Sigmoid colon (tissue), 7 donors: ENCODE measurements around the gene CNPY4. TPM values are rescaled to one million over a fixed set of nuclear protein-coding genes. Genes with fewer than 3 reads are reported as not detected.

ENCODE experiments used
- DNase-seq: peaks from one replicate; pipeline ENCODE4 v3.0.0-alpha.2; 2019
- H3K27ac ChIP-seq, 4 donors: fragments of 200-600 bp; sonication (generic); one replicate each; pipeline ENCODE4 v1.5.1; 2016 to 2019; ENCODE audit warnings: mild to moderate bottlenecking in 1 of 4
- H3K27me3 ChIP-seq, 3 donors: fragments of 200-600 bp; sonication (generic); one replicate each; pipeline ENCODE4 v1.5.1; 2019; ENCODE audit warnings: mild to moderate bottlenecking in 1 of 3
- H3K36me3 ChIP-seq, 4 donors: fragments of 200-600 bp; sonication (generic); one replicate each; pipeline ENCODE4 v1.5.1; 2016 to 2019
- H3K4me1 ChIP-seq, 4 donors: fragments of 200-600 bp; sonication (generic); one replicate each; pipeline ENCODE4 v1.5.1; 2017 to 2019
- H3K4me3 ChIP-seq, 4 donors: fragments of 200-600 bp; sonication (generic); one replicate each; pipeline ENCODE4 v1.5.1; 2017 to 2019; ENCODE audit warnings: mild to moderate bottlenecking in 2 of 4, moderate library complexity in 1 of 4
- H3K9me3 ChIP-seq, 4 donors: fragments of 200-600 bp in 3 of 4; sonication (generic) in 3 of 4; one replicate each; pipeline versions ENCODE4 v1.5.1 to v1.6.1; 2013 to 2019
- EP300 ChIP-seq, 4 donors: sonication (generic); formaldehyde crosslinking; IDR thresholded peaks; one replicate each; pipeline ENCODE4 v1.6.1; 2017; ENCODE audit warnings: antibody characterized with exemption in 4 of 4
- POLR2A ChIP-seq, 2 donors: fragments of 450-650 bp; IDR thresholded peaks; one replicate each; pipeline ENCODE4 v1.6.1; 2016; ENCODE audit warnings: antibody characterized with exemption in 2 of 2, mild to moderate bottlenecking in 2 of 2, moderate library complexity in 2 of 2
- POLR2AphosphoS5 ChIP-seq, 4 donors: sonication (generic); formaldehyde crosslinking; IDR thresholded peaks; one replicate each; pipeline ENCODE4 v1.6.1; 2017; ENCODE audit warnings: antibody characterized with exemption in 4 of 4
- WGBS, 2 donors: extraction: QIAGEN DNeasy Blood & Tissue Kit; methylation state at CpG; one replicate each; pipeline ENCODE4 v1.1.7; 2013; 5-methylcytosine and 5-hydroxymethylcytosine counted together
- intact Hi-C: fragments of 100-400 bp; cut with DNase I; formaldehyde crosslinking; loops from one replicate; pipeline ENCODE4 v1.15.1; 2023
- polyA plus RNA-seq, 3 donors: library from polyadenylated mRNA; stranded (reverse); fragments of 200-250 nt; gene quantifications; one replicate each; pipeline ENCODE4 v1.2.3, GENCODE V29; 2013
- total RNA-seq, 4 donors: library from RNA; depleted of rRNA; stranded (reverse); fragments of >200 nt; gene quantifications; one replicate each; pipeline ENCODE4 v1.1.0, GENCODE V29; 2016
- TF ChIP-seq, protein P1 (sequence below), 4 experiments: fragments of 450-650 bp in 3 of 4; fragments of 200-600 bp in 1 of 4; IDR thresholded peaks; one replicate each; pipeline ENCODE4 v1.5.1; 2016 to 2019; ENCODE audit warnings: antibody characterized with exemption in 4 of 4, mild to moderate bottlenecking in 3 of 4, moderate library complexity in 2 of 4
- donor health status: healthy with polysubstance abuse.
- donor health status: Bipolar disorder and iron deficiency.
- donor health status: healthy.

CNPY4 gene
- total and polyA plus RNA-seq, 7 donors, result 4.4 to 26.6 (median 14.2) TPM

GRCh38 chr7:100080907-100081534 lies 38.4 kb upstream of the CNPY4 start:
- peak overlapping the region; percentile 85 to 96 (median 89) for H3K4me3 ChIP-seq
- peaks cover 9 to 37% (median 18%) of the 10 kb centered on the region in 4 donors for H3K36me3 ChIP-seq
- no peaks in the 10 kb centered on the region for H3K27me3 ChIP-seq
- TF ChIP-seq POLR2AphosphoS5 (IDR thresholded peaks at IDR 0.05) (no peak), POLR2A (IDR thresholded peaks at IDR 0.05) (no peak), EP300 (IDR thresholded peaks at IDR 0.05) (no peak)
- TF ChIP-seq, protein P1, sequence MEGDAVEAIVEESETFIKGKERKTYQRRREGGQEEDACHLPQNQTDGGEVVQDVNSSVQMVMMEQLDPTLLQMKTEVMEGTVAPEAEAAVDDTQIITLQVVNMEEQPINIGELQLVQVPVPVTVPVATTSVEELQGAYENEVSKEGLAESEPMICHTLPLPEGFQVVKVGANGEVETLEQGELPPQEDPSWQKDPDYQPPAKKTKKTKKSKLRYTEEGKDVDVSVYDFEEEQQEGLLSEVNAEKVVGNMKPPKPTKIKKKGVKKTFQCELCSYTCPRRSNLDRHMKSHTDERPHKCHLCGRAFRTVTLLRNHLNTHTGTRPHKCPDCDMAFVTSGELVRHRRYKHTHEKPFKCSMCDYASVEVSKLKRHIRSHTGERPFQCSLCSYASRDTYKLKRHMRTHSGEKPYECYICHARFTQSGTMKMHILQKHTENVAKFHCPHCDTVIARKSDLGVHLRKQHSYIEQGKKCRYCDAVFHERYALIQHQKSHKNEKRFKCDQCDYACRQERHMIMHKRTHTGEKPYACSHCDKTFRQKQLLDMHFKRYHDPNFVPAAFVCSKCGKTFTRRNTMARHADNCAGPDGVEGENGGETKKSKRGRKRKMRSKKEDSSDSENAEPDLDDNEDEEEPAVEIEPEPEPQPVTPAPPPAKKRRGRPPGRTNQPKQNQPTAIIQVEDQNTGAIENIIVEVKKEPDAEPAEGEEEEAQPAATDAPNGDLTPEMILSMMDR (IDR thresholded peaks at IDR 0.05), result no peak
- no peak for DNase-seq
- H3K9me3 ChIP-seq, result no peaks in the 10 kb centered on the region
- intact Hi-C loops, result loop anchor here (1.0 to 10.0 kb wide), 5 partner anchors 14 to 166 kb away; partner anchors contain the start of genes TRIM4, ZKSCAN1 and ZSCAN21
- WGBS, 2 donors, result 1% methylated on average over 34 of the region's 34 CpGs
- peaks cover 0 to 49% (median 42%) of the 10 kb centered on the region in 4 donors for H3K4me1 ChIP-seq
- peak overlapping the region; percentile 88 to 89 (median 89) for H3K27ac ChIP-seq

DNA sequence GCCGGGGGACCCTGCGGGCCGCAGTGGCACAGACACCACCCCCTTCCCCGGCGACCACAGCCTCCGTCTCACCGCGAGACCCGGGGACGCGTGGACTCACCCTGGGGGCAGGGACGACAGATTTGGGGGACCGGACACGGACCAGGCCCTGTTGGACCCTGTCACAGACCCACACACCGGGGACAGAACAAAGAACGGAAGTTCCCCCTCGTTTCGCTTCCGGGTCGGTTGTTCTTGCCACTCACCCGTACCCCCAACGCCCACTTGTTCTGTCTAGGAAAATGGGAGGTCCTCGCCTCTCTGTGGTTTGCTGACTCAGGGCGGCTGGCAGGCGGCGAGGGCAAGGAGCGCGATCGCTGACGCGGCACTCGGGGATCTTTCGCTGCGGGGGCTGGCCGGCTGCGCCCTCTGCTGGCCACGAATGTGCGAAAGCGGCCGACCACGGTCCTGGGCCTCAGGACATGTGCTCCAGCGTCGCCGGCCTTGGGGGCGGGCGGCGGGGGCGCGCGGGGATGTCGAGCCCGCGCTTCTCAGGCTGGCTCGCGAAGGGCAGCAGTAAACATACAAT lies 37.8 kb upstream of the CNPY4 start, which contains the start of gene ZNF3:
Gene ZNF3 (minus strand): TSS at position 189 of the 568 bp plus-strand sequence. CDS start 4,366 bp downstream, outside the sequence.
- peaks cover 0 to 55% (median 48%) of the 10 kb centered on the region in 4 donors for H3K4me1 ChIP-seq
- no peaks in the 10 kb centered on the region for H3K27me3 ChIP-seq
- peak within 1 kb of the TSS; percentile 88 to 89 (median 89) for H3K27ac ChIP-seq
- peak; percentile 66 to 95 (median 89) for TF ChIP-seq POLR2AphosphoS5 (IDR thresholded peaks at IDR 0.05)
- TF ChIP-seq EP300 (IDR thresholded peaks at IDR 0.05), result peak in 2 of 4 donors; percentile 46 to 62
- TF ChIP-seq POLR2A (IDR thresholded peaks at IDR 0.05), result peak; percentile 57 to 70
- TF ChIP-seq, protein P1 (IDR thresholded peaks at IDR 0.05), result peak; percentile 80 to 93 (median 91)
- peaks cover 3 to 31% (median 12%) of the 10 kb centered on the region in 4 donors for H3K36me3 ChIP-seq
- intact Hi-C loops, result loop anchor here (1.0 to 10.0 kb wide), 5 partner anchors 15 to 167 kb away; partner anchors contain the start of genes TRIM4, ZKSCAN1 and ZSCAN21
- no peaks in the 10 kb centered on the region for H3K9me3 ChIP-seq
- WGBS, 2 donors, result 0 to 1% methylated on average over 55 of the region's 55 CpGs
- DNase-seq, result peak; percentile 99
- H3K4me3 ChIP-seq, result peak within 1 kb of the TSS; percentile 85 to 96 (median 89)

GRCh38 chr7:100082978-100083377 lies 36.5 kb upstream of the CNPY4 start:
- Histone ChIP-seq H3K4me3 (no peak overlapping the region), H3K27ac (peak overlapping the region; percentile 88 to 89 (median 89)), H3K4me1 (peaks cover 0 to 66% (median 58%) of the 10 kb centered on the region in 4 donors), H3K36me3 (peaks cover 0 to 17% (median 4%) of the 10 kb centered on the region in 4 donors), H3K27me3 (no peaks in the 10 kb centered on the region), H3K9me3 (no peaks in the 10 kb centered on the region)
- intact Hi-C loops, result loop anchor here (10.0 kb wide), 1 partner anchor 168 kb away; the partner anchor contains the start of gene TRIM4
- TF ChIP-seq POLR2AphosphoS5 (IDR thresholded peaks at IDR 0.05) (no peak), POLR2A (IDR thresholded peaks at IDR 0.05) (no peak), EP300 (IDR thresholded peaks at IDR 0.05) (no peak)
- TF ChIP-seq, protein P1 (IDR thresholded peaks at IDR 0.05), result no peak
- no peak for DNase-seq
- WGBS, 2 donors, result 64 to 70% methylated on average over 4 of the region's 4 CpGs

DNA sequence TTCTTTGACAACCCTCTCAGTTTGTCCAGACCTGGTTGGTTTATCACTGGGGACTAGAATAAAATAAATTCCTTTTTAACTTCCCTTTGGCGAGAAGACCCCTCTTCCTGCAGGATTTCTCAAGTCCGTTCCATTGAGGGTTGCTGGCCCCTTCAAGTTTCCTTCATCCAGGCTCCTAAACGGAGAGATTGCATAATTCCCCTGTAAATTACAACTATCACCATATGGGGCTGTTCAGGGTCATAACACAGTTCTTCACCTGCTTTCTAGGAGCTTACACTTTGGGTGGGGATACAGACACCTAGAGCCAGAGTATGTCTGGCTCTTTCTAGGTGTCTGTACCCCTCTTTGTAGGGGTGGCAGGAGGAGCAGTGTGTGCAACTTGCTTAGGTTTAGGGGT lies 33.9 kb upstream of the CNPY4 start:
- Histone ChIP-seq H3K4me1 (peaks cover 0 to 62% (median 59%) of the 10 kb centered on the region in 4 donors), H3K36me3 (peaks cover 0 to 7% (median 3%) of the 10 kb centered on the region in 4 donors), H3K27me3 (no peaks in the 10 kb centered on the region), H3K9me3 (no peaks in the 10 kb centered on the region), H3K4me3 (no peak overlapping the region), H3K27ac (peak overlapping the region in 3 of 4 donors; percentile 87 to 94 (median 89))
- intact Hi-C loops, result loop anchor here (10.0 kb wide), 1 partner anchor 171 kb away; the partner anchor contains the start of gene TRIM4
- DNase-seq, result no peak
- no peak for TF ChIP-seq POLR2A (IDR thresholded peaks at IDR 0.05)
- TF ChIP-seq, protein P1 (IDR thresholded peaks at IDR 0.05), result no peak
- TF ChIP-seq EP300 (IDR thresholded peaks at IDR 0.05), result no peak
- no peak for TF ChIP-seq POLR2AphosphoS5 (IDR thresholded peaks at IDR 0.05)
- 62 to 68% methylated on average over 3 of the region's 3 CpGs for WGBS, 2 donors
